Activated CD4-positive, CD25-positive, alpha-beta regulatory T cell (primary cell): ENCODE measurements around the gene TACC2.

Source experiments
- DNase-seq, 4 experiments: peaks; one replicate each; lab custom pipeline; 2025; lab: John Stamatoyannopoulos, UW

Gene TACC2

GRCh38 chr10:122279725-122280141 is 290.8 kb downstream of the TACC2 start:
- no peak for DNase-seq

DNA sequence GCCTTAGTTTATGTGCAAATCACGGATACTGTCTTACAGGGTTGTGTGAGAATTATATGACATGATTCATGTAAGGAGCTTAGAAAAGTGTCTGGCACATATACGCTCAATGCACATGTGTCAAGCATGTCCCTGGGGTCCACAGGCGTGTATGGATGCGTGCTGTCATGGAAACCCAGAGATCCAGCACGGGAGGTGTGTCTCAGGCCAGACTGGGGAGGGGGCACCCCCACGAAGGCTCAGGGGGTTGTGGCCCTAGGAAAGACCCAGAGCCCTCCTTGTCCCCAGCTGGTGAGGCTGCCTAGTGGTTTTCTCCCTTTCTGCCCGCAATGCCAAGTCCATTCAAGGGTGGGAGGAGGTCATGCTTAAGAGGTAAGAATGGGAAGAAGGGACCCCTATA is 291.2 kb downstream of the TACC2 start:
- no peak for DNase-seq

DNA sequence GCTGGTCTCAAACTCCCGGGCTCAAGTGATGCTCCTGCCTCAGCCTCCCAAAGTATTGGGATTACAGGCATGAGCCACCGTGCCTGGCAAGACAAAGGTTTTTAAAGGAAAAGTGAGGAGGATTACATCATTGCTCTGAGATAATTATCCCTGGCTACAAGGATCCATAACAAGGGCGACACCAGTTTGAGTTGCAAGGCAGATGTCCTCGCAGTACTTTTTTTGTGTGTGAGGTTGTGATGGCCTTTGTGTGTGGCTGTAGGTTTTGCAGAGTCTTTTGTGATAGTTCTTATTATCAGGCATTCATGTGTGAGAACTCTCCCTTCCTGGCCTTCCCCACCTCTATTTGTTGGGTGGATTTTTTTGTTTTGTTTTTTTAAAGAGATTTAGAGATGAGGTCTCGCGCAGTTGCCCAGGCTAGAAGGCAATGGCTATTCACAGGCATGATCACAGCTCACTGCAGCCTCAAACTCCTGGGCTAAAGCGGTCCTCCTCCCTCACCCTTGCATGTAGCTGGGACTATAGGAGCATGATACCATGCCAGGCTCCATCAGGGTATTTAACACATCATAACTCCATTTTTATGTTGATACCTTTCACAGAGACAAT is 292.2 kb downstream of the TACC2 start:
- DNase-seq = no peak

DNA sequence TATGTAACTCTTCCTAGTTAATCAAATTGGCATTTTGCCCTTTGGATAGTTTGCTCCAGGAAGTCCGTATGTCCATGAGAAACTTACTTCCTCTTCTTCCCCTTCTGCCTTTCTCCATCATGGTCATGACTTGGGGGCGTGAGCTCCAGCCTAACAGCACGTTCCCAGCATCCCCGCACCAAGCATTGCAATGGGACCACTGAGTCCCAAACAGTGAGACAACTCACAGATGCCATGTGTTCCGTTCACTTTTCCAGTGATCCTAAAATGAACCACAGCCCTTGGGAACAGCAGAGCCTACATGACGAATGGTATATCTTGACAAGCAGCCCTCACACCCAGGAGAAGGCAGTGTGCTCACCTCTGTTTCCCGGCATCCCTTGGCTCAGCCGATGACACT is 292.8 kb downstream of the TACC2 start:
- no peak for DNase-seq

- DNase-seq = no peak
Observed at GRCh38 chr10:122282253-122282671, 293.3 kb downstream of the TACC2 start.

GRCh38 chr10:122282909-122283308 is 293.9 kb downstream of the TACC2 start:
- no peak for DNase-seq

DNA sequence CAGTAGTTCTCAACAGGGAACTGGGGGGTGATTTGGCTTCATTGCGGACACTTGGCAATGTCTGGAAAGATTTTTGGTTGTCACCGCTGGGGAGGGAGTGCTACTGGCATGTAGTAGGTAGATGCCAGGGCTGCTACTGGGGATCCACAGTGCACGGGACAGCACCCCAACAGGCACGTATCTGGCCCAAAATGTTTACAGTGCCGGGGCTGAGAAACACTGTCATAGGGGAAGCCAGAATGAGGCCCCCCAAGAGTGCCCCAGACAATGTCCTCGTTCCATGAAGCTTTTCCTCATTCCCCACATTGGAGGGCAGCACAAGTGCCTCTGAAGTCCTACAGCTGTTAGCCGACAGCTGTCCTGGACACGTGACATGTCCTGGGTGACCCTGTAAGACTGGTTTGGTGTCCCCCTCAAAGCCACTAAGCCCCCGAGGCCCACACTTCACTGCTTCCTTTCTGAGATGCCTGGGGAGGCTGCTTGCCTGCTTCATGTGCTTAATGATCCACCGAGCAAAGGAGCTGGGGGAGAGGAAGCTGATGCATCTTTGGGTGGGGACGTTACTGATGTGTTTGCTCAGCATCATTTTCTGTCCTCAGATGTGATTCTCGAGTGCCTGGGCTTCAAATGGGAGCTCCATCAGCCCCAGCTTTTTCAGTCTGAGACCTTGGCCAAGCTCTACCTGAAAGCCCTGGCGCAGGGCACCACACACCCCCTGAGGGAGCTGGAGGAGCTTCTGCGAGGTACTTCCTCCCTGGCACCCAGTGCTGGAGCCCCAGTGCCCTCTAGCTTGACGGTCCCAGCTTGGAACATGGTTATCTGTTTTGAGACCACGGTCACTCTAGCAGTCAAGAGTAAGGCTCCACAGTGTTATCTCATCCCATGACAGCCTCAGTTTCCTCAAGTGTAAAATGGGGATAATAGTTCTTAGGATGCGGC is 296.8 kb downstream of the TACC2 start:
- DNase-seq = no peak

GRCh38 chr10:122286867-122287266 is 297.9 kb downstream of the TACC2 start:
- no peak for DNase-seq

DNA sequence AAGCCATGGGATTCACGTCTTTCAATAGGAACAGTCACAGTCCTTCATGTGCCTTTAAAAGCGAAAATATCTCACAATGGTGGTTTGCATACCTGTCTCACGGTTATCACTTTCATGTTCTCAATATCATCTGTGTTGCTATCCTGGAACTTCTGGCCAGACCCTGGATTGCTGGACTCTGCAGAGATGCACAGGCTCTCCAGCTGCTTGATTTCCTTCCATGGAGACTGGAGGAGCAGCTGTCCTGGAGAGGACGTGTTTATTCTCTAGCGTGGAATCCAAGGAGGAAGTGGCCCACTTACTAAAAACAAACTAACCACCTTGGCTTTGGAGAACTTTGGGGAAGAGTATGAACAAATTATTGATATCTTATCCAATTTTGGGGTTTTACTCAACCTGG is 298.6 kb downstream of the TACC2 start:
- no peak for DNase-seq

DNA sequence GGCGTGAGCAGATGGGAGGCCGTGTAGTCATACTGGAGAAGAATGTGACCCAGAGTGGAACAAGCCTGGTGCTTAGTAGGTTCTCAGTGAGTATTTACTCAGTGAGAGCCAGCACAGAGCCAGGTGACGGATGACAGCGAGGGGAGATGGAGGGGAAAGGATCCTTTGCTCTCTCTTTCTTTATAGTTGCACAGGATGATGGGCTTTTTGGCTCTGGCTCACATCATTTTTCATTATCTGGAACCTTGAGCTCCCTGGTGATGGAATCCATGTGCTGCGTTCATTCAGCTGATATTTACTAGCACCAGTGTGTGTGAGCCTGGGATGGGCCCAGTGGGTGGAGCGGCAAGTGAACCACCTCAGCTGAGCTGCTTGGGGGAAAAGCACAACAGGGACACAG is 299.3 kb downstream of the TACC2 start:
- no peak for DNase-seq

- no peak for DNase-seq
Observed at GRCh38 chr10:122288917-122289316, 300.0 kb downstream of the TACC2 start.

DNA sequence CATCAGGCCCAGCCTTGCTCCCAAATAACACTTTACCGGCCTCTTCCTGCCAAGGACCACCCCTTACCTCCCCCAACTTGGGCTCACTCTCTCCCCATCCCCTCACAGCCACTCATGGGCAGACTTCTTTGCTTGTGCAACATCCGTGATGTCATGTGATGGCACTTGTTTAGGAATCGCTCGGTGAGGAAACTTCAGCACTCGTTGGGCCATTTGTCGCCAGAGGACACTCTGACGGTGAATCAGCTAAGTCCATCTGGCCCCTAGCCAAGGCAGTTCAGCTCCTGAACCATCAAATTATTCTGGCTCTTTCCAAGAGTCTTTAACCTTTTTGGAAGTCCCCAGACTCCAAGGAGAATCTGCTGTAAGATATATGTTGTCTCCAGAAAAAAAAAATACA is 301.4 kb downstream of the TACC2 start:
- no peak for DNase-seq

- no peak for DNase-seq
Observed at GRCh38 chr10:122290833-122291532, 302.0 kb downstream of the TACC2 start.

- no peak for DNase-seq
Observed at GRCh38 chr10:122291739-122292138, 302.8 kb downstream of the TACC2 start.

DNA sequence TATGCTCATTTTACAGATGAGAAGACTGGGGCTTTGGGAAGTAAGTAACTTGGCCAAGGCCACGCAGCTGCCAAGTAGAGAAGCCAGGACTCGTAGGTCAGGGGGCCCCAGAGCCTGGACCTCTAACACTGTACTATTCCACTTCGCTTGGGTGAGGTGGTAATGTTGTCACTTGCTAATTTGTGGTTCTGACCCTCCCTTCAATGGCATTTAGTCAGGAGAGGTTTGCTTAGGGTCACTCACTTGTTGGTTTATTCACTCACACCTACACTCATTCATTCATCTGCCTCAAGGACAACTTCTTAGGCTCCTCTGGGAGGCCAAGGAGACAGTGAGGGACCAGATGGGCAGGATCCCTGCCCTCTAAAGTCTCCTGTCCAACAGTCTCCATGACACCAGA is 303.4 kb downstream of the TACC2 start:
- no peak for DNase-seq

DNA sequence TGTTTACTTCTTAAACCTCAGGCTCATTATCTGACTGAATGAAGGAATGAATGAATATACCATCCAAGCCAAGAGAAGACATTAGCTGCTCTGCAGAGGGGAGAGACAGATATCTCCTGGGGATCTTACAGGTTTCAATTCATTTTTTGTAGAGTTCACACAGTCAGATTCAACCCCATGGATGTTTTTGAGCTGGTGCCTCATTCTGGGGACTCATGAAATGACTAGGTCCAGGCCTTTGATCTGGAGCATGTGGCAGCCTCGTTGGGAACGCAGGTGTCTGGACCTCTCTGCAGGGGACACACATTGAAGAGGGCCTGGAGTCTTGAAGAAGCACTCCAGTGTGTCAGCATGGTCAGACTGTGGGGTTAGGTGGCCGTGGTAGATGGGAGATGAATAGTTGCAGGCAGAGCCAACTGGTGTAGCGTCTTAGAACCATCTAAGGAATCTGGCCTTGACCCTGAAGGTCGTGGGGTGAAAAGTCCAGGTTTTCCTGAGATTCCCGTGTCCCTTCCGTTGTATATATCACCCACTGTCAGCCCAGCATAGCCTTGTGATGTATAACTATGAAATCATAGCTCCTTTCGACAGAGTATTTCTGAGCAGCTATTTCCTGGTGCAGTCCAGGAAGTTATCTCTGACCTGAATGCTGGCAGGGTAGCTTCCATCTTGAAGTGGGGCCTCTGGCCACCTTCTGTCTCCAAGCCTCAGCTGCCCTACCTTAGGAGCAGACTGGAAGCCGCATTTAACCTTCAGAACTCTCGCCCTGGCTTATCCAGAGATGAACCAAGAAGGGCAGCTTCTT is 304.4 kb downstream of the TACC2 start:
- DNase-seq = no peak

DNA sequence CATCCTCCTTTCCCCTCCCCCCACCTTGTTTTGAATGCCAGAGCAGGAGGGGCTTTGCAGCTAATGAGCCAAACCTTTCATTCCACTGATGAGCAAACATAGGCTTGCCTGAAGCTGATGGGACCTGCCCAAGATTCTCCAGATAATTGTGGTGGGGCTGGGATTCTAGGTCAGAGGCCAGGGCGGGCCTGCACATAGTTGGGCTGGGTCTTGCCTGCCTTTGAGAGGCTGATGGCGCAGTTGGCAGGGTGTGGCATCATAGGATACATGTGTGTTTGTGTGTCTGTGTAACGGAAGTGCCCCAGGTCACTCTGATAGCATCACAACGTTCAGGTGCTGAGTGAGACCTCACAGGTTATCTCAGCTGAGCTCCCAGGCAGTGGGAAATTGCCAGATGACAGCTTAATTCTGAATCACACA is 305.0 kb downstream of the TACC2 start:
- DNase-seq = no peak

DNA sequence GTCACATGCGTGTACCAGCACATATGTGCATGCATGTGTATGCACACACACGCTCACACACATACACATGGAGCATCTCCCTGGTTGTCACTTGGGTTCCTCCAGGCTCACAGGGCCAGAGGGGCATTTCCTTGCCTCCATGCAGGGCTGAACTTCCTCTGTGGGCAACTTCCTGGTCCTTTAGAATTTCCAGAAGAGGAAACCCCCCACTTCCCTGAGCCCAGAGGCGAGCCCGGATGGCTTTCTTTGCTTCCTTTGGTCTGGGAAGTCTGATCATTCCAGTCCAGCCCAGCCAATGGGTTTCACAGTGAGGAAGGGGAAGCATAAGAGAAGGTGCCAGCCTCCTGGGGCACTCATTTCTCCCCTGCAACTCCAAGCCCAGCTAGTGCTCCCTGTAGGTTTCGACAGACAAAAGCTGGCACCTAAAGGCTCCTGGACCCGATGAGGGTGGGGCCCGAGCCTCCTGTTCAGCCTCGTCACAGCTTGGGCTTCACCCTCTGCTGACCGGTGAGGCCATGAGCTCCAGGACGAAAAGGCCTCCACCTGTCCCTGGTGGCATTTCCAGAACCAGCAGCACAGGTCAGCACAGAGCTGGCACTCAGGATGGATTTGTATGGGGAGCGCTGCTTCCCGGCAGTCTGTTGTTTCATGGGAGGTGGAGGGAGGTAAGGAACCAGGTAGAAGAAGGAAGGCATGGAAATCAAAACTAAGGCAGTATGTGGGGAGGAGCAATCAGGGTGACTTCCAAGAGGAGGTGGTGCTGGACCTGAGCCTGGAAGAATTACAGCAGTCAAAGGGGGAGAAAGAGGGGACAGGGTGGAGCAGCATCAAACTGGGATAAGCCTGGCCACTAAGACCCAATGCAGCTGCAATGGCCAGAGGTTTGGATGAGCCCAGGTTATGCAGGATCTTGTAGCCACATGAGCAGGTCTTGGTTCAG is 305.8 kb downstream of the TACC2 start:
- DNase-seq = no peak

DNA sequence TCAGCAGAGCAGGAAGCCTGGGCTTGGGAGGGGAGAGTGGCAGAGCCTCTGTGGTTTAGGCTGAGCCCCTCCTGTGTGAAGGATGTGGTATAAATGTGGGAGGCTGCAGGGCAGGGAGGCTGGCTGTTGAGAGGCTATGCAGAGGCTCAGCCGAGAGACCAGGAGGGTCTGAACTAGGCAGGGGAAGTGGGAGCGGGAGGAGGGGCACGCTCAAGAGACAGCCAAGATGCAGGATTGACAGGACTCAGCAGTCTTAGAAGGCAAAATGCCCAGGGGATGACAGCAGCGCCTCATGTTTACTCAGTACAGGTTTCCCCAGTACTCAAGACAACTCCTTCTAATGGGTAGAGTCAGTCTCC is 306.5 kb downstream of the TACC2 start:
- no peak for DNase-seq

DNA sequence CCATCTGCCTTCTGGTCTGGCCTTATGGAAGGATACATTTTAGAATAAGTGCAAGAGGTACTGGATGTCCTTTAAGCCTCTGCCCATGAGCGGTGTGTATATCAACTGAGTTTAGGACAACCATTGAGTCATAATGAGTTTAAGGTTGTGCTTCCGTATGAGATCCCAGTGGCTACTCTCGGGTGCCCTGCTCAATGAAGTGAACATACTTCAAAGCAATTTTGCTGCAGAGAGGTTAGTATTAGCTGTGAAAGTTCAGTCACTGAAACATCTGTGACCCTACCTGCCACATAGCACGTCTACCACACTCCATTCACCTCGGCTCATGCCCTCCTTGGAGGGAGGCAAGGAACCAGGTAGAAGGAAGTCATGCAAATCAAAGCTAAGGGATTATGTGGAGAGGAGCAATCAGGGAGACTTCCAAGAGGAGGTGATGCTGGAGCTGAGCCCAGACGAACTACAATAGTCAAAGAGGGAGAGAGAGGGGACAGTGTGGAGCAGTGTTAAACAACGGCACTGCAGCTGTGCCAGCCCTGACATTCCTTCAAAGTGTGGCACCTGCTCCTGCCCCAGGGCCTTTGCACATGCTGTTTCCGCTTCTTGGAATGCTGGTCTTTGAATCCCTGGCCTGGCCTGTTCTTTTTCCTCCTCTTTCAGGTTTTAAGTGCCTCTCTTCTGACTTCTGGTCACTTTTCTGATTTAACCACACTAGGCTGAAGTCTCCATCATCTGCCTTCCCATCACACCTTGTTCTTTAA is 307.6 kb downstream of the TACC2 start:
- no peak for DNase-seq
